Keratinocyte (primary cell): ENCODE data around the gene KCTD17. TPM values are rescaled to one million over a fixed set of nuclear protein-coding genes. Genes with fewer than 3 reads are reported as not detected.

ENCODE experiments used
- DNase-seq: peaks from one replicate; pipeline ENCODE4 v3.0.0-alpha.2; 2011; ENCODE audit warnings: low read depth, missing footprints, low spot score
- FAIRE-seq: peaks from 2 replicates; lab custom pipeline; 2011; peaks lifted over from hg19 to GRCh38; lab: Jason Lieb, UNC
- H2AFZ ChIP-seq: 2 replicates; pipeline ENCODE4 v1.6.0; 2012; ENCODE audit warnings: low read length, control low read depth, inconsistent platforms; ENCODE audit not compliant: control insufficient read depth
- H3K27ac ChIP-seq: 2 replicates; pipeline ENCODE4 v1.5.1; 2011; ENCODE audit warnings: low read length; ENCODE audit not compliant: control insufficient read depth, insufficient read depth
- H3K27me3 ChIP-seq: 3 replicates; pipeline ENCODE4 v1.6.0; 2011; ENCODE audit warnings: low read length; ENCODE audit not compliant: control insufficient read depth, insufficient read depth; ENCODE audit errors: extremely low read depth
- H3K36me3 ChIP-seq, 2 experiments: 2 replicates in 1 of 2; 3 replicates in 1 of 2; pipeline ENCODE4 v1.5.1; 2011; ENCODE audit warnings: low read length in 2 of 2, mild to moderate bottlenecking in 1 of 2; ENCODE audit not compliant: control insufficient read depth in 2 of 2, insufficient read depth in 2 of 2; ENCODE audit errors: extremely low read depth in 1 of 2
- H3K4me1 ChIP-seq: 3 replicates; pipeline ENCODE4 v1.5.1; 2011; ENCODE audit warnings: low read length; ENCODE audit not compliant: control insufficient read depth, insufficient read depth; ENCODE audit errors: extremely low read depth
- H3K4me2 ChIP-seq: 3 replicates; pipeline ENCODE4 v1.6.0; 2011; ENCODE audit warnings: low read depth, low read length; ENCODE audit not compliant: control insufficient read depth, insufficient read depth; ENCODE audit errors: extremely low read depth
- H3K4me3 ChIP-seq, 3 experiments: fragments of 200-600 bp in 1 of 3; sonication (generic) in 1 of 3; 2 replicates in 2 of 3; 3 replicates in 1 of 3; pipeline ENCODE4 v1.5.1; 2011 to 2016; ENCODE audit warnings: low read length in 3 of 3, mild to moderate bottlenecking in 3 of 3, control low read depth in 2 of 3, inconsistent platforms in 1 of 3, low read depth in 1 of 3, mixed read lengths in 1 of 3, mixed run types in 1 of 3, moderate library complexity in 1 of 3; ENCODE audit not compliant: control insufficient read depth in 2 of 3, insufficient read depth in 2 of 3; ENCODE audit errors: extremely low read depth in 1 of 3
- H3K79me2 ChIP-seq: 2 replicates; pipeline ENCODE4 v1.6.0; 2012; ENCODE audit warnings: low read length; ENCODE audit not compliant: control insufficient read depth, insufficient read depth
- H3K9ac ChIP-seq: 3 replicates; pipeline ENCODE4 v1.6.0; 2011; ENCODE audit warnings: low read length; ENCODE audit not compliant: control insufficient read depth, insufficient read depth; ENCODE audit errors: extremely low read depth
- H3K9me1 ChIP-seq: 3 replicates; pipeline ENCODE4 v1.6.0; 2011; ENCODE audit warnings: low read length; ENCODE audit not compliant: control insufficient read depth, insufficient read depth; ENCODE audit errors: extremely low read depth
- H3K9me3 ChIP-seq: 2 replicates; pipeline ENCODE4 v1.5.1; 2012; ENCODE audit warnings: low read depth, low read length; ENCODE audit not compliant: control insufficient read depth
- H4K20me1 ChIP-seq: 3 replicates; pipeline ENCODE4 v1.6.0; 2011; ENCODE audit warnings: low read length; ENCODE audit not compliant: control insufficient read depth, insufficient read depth; ENCODE audit errors: extremely low read depth
- CTCF ChIP-seq, 3 experiments: IDR thresholded peaks in 1 of 3; conservative IDR thresholded peaks in 1 of 3; optimal IDR thresholded peaks in 1 of 3; 2 replicates in 2 of 3; 3 replicates in 1 of 3; pipeline versions ENCODE3 to v1.5.1; 2011; ENCODE audit warnings: low read length in 3 of 3, mild to moderate bottlenecking in 3 of 3, moderate library complexity in 2 of 3, control low read depth in 1 of 3, inconsistent platforms in 1 of 3; ENCODE audit not compliant: insufficient read depth in 2 of 3; ENCODE audit errors: extremely low read depth in 1 of 3
- EZH2 ChIP-seq: IDR thresholded peaks from one replicate; pipeline ENCODE4 v1.6.1; 2012; ENCODE audit warnings: inconsistent platforms, mild to moderate bottlenecking, low read length, moderate library complexity
- dilution Hi-C: fragments of 300-500 bp; cut with MboI; formaldehyde crosslinking; loops from one replicate; pipeline ENCODE4 v1.7.0; 2020; ENCODE audit warnings: low sequenced_read_pairs; ENCODE audit not compliant: extremely low pct_ligation_motif_present
- polyA plus RNA-seq, 5 experiments: library from polyadenylated mRNA; depleted of rRNA in 3 of 5; stranded (reverse) in 3 of 5; stranded (forward) in 1 of 5; unstranded in 1 of 5; fragments of >200 nt; gene quantifications; 1 replicate in 1 of 5; 2 replicates in 3 of 5; 3 replicates in 1 of 5; pipeline versions ENCODE4 v1.2.1 to v1.2.3, GENCODE V29; 2011 to 2012; ENCODE audit warnings: missing spikeins in 2 of 5, low read depth in 1 of 5, low replicate concordance in 1 of 5

The KCTD17 gene
- polyA plus RNA-seq, 1 donor (not counting 4 experiments of a cell fraction or from before 2014, with no cell fraction given): 16.3 TPM

GRCh38 chr22:37059876-37060449, 8.4 kb downstream of the KCTD17 start:
- Histone ChIP-seq H3K4me1 (no peaks in the 10 kb centered on the region), H3K4me2 (no peak overlapping the region), H3K9me1 (no peaks in the 10 kb centered on the region), H2AFZ (no peak overlapping the region), H3K27me3 (no peaks in the 10 kb centered on the region), H4K20me1 (no peaks in the 10 kb centered on the region), H3K4me3 (no peak overlapping the region), H3K9me3 (no peaks in the 10 kb centered on the region), H3K36me3 (peaks cover 0 to 6% of the 10 kb centered on the region in 2 experiments), H3K9ac (no peak overlapping the region), H3K79me2 (no peaks in the 10 kb centered on the region), H3K27ac (no peak overlapping the region)
- FAIRE-seq (no peak), DNase-seq (no peak)
- dilution Hi-C loops: no loop called here
- TF ChIP-seq EZH2 (no peak), CTCF (optimal IDR thresholded peaks at IDR 0.05 in 1 of 3, IDR thresholded peaks at IDR 0.05 in 1 of 3, conservative IDR thresholded peaks at IDR 0.05 in 1 of 3; ENCODE audit: extremely low read depth in 1 of 3, insufficient read depth in 2 of 3, low read length in 3 of 3) (no peak)

DNA sequence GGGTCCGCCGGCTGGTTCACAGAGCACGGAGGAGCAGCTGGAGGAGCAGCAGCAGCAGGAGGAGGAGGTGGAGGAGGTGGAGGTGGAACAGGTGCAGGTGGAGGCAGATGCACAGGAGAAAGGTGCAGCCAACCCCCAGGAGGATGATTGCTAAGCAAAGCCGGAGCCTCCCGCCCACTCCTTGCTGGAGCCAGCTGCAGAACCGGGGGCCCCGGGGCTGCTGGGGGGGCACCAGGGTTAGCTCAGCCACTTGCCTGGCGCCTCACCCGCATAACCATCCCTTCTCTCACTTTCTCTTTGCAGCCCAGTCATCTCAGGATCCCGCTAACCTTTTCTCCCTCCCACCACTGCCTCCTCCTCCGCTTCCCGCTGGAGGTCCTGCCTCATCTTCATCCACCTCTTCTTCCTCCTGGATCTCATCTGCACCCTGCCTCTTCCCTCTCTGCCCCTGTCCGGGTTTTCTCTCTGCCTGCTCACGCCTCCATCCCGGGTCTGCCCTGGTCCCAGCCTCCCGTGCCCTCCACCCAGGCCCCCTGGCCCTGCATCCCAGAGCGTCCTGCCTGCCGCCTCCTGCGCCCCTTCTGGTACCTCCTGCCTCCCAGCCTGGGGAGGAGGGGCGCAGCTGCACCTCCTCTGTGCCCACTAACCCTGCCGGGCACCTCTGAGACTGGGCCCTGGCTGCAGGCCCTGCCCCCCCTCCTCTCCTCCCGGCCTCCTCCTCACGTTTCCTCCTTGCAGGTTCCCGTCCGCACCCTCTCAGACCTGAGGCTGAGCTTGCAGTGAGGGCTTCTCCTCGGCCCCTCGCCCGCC, 9.5 kb downstream of the KCTD17 start:
- Histone ChIP-seq H3K27ac (no peak overlapping the region), H3K27me3 (no peaks in the 10 kb centered on the region), H3K4me1 (no peaks in the 10 kb centered on the region), H3K36me3 (peaks cover 0 to 4% of the 10 kb centered on the region in 2 experiments), H3K4me3 (no peak overlapping the region), H3K79me2 (no peaks in the 10 kb centered on the region), H3K9me3 (no peaks in the 10 kb centered on the region), H3K4me2 (no peak overlapping the region), H2AFZ (no peak overlapping the region), H4K20me1 (no peaks in the 10 kb centered on the region), H3K9me1 (no peaks in the 10 kb centered on the region), H3K9ac (no peak overlapping the region)
- FAIRE-seq (no peak), DNase-seq (no peak)
- dilution Hi-C loops: no loop called here
- TF ChIP-seq CTCF (optimal IDR thresholded peaks at IDR 0.05 in 1 of 3, IDR thresholded peaks at IDR 0.05 in 1 of 3, conservative IDR thresholded peaks at IDR 0.05 in 1 of 3; ENCODE audit: extremely low read depth in 1 of 3, insufficient read depth in 2 of 3, low read length in 3 of 3) (no peak), EZH2 (no peak)
